IPS-11a (cell line): ENCODE results near the gene ZNF609.
"Not testable (repeated sequence)": the region's sequence is repeated elsewhere in the genome, so short reads cannot be mapped to it uniquely, and the experiment has no call there.

ENCODE experiments used
- H3K4me3 ChIP-seq: one replicate; pipeline ENCODE4 v1.5.1; 2013; ENCODE audit warnings: low read depth, low read length, control low read depth

Gene ZNF609

DNA sequence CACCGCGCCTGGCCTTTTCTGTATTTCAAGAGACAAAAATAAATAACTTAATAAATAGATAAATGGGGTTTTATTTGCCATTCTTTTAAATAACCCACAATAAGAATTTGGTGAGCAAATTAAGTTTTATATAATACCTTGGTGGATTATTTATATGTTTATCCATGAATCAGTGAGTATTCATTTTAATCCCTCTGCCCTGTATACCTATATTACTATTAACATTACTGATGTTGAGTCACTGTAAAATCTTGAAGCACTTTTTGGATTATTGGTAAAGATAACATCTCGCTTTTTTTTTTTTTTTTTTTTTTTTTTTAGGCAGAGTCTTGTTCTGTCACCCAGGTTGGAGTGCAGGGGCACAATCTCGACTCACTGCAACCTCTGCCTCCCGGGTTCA lies 154.1 kb downstream of the ZNF609 start:
- no peak overlapping the region for H3K4me3 ChIP-seq

DNA sequence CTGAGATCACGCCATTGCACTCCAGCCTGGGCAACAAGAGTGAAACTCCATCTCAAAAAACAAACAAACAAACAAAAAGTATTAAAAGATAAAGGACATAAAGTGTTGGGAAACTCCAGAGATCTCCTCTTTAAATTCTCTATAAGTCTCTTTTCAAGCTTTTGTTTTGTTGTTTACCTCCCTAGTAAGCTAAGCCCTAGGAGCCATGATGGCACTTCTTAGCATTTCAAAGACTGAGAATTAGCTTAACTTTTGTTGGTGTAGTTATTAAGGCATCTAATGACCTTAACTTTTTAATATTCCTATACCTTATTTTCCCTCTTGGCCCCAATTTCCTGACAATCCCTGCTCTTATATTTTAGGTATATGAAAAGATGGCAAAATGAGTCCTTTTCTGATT lies 157.3 kb downstream of the ZNF609 start:
- no peak overlapping the region for H3K4me3 ChIP-seq

DNA sequence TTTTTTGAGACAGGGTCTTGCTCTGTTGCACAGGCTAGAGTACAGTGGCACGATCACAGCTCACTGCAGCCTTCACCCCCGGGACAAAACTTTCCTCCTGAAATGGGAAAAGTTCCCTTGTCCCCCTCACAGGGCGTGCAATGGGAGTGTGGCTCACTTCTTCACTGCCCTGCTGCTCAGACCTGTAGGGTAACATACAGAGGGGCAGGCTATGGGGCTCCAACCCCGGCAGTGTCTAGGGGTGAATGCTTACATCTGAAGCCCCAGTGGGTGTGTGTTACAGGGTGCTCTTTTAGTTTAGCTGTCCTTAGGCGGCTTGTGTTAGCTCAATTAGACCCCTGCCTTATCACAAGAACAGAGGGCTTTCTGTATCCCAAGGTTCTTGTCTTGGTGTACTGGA lies 157.8 kb downstream of the ZNF609 start:
- no peak overlapping the region for H3K4me3 ChIP-seq

DNA sequence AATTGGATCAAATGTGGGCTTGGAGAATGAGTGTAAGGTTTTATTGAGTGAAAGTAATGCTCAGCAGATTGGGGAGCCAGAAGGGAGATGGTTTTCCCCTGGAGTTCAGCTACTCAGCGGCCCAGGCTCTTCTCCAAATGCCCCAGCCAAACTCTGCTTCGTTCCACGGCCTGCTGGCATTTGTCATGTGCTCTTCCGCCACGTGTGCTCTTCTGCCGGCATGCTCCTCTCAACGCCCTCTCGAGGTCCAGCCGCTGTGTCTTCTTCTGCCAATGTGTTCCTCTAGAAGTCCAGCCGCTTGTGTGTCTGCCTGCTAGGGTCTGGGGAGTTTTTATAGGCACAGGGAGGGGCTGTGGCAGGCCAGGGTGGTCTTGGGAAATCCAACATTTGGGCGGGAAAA lies 158.2 kb downstream of the ZNF609 start:
- no peak overlapping the region for H3K4me3 ChIP-seq

DNA sequence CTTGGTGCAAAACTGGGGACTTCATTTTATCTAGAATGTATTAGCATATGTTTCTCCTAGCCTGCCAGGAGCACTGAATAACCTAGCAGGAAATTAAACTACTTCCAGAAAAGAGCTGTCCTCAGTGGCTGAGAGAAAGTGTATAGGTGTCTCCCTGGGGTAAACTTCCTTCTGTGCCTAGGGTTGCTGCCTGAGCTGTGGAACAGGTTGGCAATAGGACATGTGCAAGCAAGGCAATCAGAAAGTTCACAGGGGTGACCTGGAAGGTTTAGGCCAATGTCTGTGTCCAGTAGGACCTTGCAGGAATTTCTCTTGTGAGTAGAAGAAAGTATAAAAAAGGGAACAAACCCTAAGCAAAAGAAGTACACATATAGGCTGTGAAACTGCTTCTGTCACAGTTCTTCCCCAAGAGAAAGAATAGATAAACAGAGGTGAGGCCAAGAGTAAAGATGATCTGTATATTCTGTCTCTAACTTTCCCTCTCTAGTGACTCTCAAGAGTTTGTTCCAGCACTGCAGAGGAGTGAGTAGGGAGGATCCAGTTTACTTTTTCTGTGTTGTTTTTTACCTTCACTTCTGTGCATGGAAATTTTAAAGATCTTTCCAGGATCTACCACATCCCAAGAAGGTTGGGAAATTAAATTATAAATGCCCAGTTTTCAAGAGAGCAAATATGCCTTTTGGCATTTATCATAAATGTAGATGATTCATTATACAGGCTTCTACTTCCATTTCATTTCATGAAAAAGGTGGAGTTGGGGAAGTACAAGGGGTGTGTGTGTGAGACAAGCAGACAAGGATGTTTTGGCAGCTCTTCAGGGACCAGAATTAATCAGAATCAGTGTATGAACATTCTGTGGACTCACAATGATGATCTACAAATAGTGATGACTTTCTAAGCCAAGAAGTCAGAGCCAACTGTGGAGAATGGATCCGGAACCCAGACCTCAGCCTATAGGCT lies 159.8 kb downstream of the ZNF609 start:
- H3K4me3 ChIP-seq: no peak overlapping the region

DNA sequence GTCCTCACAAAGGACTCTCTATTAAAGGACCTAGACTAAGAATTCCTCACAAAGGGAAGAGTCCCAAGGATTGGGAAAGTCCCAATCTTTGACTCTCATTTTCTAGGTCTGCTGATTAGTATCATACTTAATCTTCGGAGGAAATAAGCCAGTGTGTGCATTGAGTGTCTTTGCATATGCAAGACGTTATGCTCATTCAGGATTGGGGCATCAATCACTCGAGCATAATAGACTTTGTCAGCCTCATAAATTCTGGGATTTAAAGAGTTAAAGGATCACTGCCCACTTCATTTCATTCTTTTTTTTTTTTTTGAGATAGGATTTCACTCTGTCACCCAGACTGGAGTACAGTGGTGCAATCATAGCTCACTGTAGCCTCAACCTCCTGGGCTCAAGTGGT lies 160.7 kb downstream of the ZNF609 start:
- no peak overlapping the region for H3K4me3 ChIP-seq

DNA sequence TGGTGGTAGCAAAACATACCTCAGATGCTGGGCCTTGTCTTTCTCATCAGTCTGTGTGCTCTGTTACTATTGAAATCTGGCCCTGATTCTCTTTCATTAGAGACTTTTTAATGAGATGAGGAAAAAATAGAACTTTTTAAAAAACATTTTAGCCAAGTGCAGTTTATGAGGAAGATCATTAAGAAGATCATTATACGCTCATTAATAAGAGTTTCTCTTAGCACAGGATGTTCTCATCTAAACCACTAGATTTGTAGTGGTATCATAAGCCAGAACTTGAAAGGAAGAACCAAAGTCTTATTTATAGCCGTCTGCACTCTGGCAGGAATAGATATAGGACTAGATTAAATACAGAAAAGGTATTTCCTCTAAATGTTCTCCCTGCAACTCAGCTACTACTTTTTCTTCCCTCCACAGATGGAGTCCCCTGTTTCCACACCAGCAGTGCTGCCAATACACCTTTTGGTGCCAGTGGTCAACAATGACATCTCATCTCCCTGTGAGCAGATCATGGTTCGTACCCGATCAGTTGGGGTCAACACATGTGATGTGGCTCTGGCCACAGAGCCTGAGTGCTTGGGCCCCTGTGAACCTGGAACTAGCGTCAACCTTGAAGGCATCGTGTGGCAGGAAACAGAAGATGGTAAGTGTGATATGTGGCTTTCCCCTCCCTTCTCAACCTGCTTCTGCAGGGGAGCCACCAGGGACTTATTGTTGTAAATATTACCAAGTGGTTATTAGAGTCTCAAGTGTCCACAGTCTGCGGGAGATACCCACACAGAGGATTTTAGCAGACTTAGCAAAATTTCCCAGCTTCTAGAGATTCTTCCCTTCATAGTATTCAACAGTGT lies 162.3 kb downstream of the ZNF609 start:
- H3K4me3 ChIP-seq: no peak overlapping the region

DNA sequence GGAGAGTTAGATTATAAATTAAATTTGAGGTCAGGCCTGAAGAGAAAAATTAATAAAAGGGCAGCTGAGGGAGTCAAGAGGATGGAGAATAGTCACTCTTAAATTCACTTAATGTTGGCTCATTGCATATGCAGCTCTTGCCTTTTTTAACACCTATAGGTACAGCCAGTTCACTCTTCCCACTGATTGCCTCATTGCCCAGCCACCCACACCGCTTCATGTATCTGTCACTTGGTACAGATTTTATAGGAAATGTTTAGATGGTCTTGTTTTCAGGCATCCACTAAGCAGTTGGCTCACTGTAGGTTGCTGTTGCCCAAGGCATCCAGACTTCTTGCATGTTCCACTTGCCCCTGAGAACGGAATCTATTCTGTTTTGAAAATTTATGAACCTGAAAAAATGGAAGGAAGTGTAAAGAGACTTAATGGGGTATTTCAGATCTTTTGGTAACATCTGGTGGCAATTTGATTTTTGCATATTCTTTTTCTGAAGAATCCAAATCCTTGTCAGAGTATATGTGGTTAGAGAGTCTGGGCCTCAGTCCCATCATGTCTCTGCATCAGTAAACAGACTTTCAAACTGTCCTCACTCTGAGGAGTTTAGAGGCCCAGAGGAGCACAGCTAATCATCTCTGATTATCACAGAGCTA lies 163.1 kb downstream of the ZNF609 start:
- no peak overlapping the region for H3K4me3 ChIP-seq

DNA sequence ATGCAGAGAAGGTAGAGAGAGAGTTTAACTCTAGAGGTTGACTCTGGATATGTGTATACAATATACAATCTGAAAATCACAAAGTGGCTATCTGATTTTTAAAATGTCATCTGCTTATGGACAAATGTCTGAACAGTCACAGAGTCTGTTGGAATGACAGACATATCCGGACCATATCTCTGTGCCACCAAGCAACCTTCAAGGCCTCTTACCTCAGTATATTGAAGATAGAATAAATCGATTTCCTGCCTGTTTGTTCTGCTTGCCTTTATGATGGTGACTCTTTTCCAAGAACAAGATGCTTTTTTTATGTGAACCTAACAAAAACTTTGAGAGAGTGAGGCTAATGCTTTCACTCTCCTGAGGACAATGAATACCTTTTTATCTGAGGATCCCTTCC lies 163.9 kb downstream of the ZNF609 start:
- no peak overlapping the region for H3K4me3 ChIP-seq

DNA sequence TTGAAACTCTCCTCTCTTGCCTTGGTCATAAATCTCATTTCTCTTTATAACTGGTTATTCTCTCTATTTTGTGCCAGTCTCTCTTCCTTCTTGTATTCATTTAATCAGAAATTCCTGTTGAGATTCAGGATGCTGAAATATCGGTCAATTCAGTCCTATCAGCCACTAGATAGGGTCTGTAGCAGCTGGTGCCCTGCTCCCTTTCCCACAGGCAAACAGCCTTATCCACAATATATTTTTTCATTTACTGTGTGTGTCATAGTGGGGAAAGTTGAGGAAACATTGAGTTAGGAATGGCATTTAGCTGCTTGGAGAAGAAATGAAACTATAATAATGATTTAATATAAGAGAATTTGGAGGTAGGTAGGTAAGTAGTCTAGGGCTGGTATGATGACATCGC lies 168.7 kb downstream of the ZNF609 start:
- H3K4me3 ChIP-seq: no peak overlapping the region

DNA sequence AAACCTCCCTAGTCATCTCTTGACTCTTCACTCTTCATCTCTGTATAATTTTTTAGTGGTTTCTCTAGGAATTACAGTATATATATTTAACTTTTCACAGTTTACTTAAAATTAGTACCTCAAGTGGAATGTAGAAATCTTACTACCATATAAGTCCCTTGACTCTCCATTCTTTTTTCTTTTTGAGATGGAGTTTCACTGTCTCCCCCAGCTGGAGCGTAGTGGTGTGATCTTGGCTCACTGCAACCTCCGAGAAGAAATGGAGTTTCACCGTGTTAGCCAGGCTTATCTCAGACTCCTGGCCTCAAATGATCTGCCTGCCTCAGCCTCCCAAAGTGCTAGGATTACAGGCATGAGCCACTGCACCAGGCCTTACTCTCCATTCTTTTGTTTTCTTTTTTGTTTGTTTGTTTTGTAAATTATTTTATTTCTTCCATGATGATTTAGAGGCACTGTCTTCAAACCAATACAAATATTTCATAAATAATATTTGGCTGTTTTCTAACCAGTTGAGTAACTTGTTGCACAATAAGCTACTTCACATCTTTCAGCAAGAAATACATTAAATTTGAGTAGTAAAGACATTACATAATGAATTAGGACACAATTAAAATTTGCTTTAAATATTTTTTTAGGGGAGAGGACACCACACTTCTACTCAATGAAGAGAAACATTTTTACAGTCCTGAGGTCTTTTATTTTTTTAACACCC lies 170.2 kb downstream of the ZNF609 start:
- H3K4me3 ChIP-seq: no peak overlapping the region

DNA sequence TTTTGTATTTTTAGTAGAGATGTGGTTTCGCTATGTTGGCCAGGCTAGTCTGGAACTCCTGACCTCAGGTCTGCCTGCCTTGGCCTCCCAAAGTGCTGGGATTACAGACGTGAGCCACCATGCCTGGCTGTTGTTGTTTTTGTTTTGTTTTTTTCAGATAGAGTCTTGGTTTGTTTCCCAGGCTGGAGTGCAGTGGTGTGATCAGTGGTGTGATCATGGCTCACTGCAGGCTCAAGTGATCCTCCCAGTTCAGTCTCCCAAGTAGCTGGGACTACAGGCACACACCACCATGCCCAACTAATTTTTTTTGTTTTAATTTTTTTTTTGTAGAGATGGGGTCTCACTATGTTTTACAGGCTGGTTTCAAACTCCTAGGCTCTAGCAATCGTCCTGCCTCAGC lies 172.3 kb downstream of the ZNF609 start:
- H3K4me3 ChIP-seq: not testable (repeated sequence)

DNA sequence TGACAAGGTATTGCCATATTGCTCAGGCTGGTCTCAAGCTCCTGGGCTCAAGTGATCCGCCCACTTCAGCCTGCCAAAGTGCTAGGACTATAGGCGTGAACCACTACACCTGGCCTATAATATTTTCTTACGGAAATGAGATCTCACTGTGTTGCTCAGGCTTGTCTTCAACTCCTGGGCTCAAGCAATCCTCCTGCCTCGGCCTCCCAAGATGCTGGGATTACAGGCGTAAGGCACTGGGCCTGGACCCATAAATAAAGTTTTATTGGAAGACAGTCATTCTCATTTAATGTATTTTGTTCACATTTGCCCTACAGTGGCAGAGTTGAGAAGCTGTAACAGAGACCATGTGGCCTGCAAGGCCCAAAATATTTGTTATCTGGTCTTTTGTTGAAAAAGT lies 173.0 kb downstream of the ZNF609 start:
- H3K4me3 ChIP-seq: no peak overlapping the region

DNA sequence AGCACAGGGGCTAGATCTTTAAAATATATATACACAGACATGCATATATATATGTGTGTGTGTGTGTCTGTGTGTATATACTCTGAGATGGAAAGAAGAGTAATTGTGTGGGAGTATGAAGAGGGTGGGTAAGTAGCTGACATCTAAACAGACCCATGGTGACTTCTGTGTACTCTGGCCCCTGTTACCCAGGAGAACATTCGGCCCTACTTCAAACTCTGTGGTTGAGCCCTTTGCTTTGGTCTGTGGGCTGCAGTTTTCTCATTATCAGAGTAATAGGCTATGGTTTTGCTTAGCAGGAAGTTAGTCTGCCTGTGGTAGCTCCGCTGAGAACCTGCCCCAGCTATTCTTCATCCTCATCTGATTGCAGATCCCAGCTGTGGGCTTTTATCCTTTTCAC lies 173.6 kb downstream of the ZNF609 start:
- H3K4me3 ChIP-seq: no peak overlapping the region

DNA sequence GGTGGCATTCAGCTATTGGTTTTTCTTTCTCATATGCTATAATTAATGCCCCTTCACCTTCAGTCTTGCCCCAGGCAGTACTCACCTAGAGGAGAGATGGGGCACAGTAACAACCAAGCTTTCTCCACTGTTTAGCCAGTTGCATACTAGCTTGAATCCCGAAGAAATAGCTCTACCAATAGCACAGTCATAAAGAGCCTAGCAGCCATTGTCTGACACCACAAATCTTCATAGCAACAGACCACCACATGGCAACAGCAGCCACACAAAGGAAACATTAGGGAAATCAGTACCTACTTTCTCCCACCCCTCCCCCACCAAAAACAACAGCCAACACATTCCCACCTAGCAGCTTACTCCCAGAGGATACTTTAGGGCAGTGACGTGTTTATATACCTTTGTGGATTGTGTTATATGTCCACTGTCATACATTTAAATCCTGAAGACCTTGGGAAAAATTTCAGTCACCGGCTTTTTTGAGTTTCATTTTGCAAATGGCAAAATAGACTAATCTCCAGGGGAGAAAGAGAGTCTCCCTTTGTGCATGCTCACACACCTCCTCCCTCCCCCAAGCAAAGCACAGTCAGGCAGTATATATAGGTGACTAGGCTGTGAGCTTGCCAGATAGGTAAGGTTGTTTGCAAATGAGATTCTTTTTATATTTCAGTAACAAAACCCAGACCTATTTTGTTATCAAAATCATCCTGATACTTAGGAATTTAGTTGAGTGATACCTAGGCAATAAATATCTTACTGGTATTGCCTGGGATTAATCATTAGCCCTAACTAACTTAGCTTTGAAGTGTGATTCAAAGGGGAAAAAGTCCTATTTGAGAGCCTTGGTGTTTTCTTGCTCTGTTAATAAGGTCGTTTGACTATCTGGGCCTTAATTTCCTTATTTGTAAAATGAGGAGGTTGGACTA lies 174.5 kb downstream of the ZNF609 start:
- H3K4me3 ChIP-seq: no peak overlapping the region

DNA sequence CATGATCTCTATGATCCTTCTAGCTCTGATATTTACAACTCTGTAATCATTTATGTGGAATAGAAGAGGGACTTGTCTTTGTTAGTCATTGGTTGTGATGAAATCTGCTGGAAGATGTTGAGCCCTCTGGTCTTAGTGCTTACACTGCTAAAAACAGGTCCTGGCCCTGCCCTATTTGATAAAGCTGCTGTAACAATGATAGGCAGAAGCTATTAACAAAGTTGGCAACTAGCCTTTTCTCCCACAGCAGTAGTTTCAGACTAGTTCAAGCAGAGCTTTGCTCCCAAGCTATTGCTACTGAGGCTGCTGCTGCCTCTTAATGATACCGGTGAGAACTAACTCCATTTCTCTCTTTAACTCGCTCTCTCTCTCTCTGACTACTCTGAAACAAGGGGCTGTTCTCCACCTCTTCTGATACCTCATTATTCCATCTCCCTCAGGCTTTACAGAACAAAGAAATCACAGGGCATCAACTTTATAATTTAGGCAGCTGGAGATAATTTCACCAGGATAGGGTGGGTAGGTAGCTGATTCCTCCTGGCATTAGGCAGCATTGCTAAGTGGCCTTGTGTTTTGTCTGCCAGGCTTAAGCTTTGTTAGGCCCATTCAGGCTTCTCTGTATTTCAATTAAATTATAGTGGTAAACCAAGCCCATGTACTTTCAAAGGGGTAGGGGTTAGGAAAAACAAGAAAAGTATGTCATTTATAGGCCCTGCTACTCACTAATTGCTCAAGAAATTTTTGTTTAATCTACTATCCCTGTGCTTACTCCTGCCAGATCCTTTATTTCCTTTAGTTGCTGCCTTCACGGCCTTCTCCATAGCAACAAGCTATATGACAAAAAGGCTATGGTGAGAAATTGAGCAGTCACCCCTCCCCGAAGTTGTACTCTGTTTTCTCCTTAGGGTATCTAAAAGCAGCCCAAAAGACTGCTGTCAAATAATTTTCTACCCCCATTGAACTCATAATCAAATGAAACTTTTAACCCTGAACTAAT lies 175.4 kb downstream of the ZNF609 start:
- no peak overlapping the region for H3K4me3 ChIP-seq

DNA sequence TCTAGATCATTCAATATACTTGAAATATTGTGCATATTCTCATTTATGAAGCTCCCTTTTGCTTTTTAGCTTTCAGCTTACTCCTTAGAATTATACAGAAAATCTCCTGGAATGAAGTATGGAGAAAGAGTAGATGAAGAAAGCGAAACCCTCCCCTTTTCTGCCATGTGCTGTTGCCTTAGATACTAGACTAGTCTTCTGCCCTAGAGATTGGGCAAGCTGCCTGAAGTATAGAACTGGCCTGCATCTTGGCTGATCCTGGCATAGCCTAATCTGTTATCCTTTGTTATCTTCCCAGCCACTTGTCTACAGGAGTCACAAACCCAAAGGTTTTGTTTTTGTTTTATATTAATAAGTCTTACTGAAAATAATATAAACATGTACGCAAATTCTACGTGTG lies 176.2 kb downstream of the ZNF609 start:
- no peak overlapping the region for H3K4me3 ChIP-seq

DNA sequence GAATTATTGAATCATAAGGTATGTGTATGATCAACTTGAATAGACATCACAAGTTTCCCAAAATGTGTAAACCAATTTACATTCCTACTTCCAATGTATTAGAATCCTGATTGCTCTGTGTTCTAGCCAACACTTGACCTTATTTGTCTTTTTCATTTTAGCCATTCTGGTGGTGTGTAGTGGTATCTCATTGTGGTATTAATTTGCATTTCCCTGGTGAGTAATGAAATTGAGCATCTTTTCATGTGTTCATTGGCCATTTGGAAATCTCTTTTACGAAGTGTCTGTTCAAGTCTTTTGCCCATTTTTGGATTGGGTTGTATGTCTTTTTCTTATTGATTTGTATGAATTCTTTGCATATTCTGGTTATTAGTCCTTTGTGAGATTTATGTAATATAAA lies 177.0 kb downstream of the ZNF609 start:
- H3K4me3 ChIP-seq: no peak overlapping the region

DNA sequence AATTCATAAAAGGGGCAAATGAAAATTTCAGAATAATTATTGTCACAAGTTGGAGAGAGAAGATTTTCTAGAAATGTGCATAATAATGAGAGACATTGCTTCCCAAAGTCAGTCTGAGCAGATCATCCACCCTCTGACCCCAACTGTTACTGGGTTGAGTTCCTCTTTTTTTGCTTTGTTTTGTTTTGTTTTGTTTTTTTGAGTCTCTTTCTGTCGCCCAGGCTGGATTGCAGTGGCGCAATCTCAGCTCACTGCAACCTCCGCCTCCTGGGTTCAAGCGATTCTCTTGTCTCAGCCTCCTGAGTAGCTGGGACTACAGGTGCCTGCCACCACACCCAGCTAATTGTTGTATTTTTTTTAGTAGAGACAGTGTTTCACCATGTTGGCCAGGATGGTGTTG lies 179.4 kb downstream of the ZNF609 start:
- H3K4me3 ChIP-seq: not testable (repeated sequence)
